Bone marrow (tissue), 2 donors: ENCODE measurements around the gene SMLR1.
A peak's percentile ranks its signal among the peaks of the same experiment; 100 is the strongest.

Experiments
- DNase-seq, 2 donors: peaks; one replicate each; lab custom pipeline; 2025; lab: John Stamatoyannopoulos, UW

The SMLR1 gene

DNA sequence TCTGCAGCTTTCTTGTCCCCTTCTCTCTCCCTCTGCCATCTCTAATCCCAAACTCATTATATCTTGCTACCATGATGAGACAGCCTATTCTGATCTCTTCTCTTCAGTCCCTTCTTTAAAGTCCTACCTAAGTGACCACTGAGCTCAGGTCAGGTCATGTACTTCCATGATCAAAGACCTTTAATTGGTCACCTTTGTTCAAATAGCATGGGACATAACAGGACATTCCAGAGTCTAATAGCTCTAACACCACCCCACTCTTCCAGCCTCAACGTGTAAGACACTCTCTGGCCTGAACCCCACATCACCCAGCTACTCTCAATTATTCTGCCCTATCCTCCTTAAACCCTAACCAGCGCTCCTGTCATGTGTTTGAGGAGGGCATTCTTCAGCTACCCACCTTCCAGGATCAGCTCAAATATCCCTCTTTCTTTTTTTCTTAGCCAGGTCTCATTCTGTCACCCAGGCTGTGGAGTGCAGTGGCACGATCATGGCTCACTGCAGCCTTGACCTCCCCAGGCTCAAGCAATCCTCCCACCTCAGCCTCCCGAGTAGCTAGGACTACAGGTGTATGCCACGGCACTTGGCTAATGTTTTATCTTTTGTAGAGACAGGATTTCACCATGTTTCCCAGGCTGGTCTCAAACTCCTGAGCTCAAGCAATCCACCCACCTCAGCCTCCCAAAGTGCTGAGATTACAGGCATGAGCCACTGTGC is 2.1 kb upstream of the SMLR1 start:
- no peak for DNase-seq

DNA sequence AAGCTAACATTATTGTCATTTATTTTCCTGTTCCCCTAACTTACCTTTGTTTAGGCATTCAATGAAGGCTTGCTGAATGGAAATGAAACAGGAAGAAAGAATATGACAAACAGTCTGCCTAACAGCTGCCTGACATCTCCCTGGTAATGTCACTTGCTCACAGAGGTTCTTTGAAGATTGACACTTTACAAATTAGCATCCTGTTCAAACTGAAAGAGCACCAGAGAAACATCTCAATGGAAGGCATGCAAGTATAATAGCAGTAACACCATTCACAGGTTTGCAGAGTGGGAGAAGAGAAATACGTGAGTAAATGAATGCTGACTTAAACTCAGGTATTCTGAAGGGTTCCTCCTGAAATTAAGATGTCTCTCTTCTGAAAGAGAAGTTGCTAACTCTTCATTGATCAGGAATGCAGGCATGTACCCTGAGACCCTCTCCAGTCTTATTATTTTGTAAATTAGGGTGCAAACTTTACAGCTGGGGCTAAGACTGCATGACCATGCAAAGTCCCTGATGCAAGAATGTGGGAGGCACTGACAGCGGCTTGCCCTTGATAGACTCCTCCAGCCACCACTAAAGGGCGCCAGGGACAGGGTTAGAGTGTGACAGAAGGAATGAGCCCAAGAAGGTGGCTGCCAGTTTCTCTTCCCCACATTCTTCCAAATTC is 1.3 kb upstream of the SMLR1 start:
- DNase-seq: no peak

DNA sequence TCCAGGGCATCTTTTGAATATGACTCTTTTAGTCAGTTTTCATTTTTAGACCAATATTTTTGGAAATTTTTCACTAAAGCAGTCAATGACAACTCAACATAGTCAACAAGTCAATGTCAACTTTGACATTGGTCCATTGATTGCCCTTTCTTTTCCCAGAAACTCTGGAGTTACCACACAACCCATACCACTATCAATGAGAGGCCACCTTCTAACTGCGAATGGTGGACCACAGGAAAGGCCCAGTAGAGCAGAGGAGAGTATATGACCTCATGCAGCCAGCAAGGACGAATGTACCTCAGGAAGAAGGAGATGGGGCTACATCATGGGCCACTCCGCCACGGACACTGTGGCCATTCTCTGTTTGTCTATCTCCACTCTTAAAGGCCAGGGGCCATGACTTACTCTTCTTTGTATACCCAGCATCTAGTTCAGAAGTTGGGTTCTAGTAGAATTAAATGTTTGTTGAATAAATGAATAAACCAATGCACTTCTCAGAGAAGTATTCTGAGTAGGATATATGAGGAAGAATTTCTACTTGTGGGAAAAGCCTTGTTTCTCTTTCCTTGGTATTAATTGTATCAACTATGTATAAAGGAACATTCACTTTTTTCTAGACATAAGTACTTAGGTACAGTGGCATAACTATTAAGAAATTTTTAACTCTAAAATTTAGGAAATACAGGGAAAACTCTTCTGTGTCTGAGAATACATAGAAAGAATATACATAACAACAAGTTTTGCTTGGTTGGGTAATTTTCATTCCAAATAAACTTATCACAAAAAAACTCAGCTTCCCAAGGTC is 562 bp upstream of the SMLR1 start:
- no peak for DNase-seq

DNA sequence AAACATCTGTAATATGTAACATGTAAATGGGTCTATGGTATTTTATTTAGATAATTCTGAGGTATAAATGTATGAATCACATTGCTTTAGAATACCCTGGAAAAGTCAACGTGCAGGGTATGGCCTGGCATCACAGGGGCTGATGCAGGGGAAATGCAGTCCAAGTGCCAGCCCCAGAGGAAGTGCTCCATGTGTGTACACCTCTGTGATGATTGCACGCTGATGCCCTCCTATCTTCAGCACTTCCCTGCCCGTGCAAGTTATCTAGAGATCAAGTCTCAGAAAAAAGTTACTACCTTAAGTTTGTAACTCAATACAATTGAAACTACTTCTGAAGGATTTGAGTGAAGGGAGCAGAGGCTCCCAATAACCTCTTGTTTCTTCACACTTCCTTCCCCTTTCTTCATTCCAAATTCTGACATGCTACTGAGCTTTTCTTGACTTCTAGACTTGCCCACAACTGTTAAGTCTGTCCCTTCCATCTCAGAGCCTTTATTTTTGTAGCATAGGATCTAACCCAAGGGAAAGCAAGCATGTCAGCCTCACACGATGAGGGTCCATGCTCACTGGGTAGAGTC is 2.2 kb downstream of the SMLR1 start:
- DNase-seq: peak in 1 of 2 donors; percentile 36

DNA sequence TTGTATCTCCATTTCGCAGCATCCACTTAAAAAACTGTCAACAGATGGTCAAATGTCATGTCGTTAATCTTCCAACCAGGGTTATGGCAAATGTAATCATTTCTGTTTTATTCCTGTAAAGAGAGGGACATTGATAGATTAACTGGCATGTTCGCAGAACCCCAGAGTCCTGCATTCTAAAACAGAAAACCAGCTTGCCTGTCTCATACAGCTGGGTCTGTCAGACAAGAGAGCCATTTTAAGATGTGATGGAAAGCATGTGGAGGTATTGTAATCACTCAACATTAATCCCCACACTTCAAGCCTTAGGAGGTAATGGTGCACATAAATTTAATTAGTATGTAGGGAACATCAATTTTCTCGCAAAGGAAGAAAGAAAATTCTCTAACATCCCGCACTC is 4.4 kb downstream of the SMLR1 start:
- DNase-seq: no peak

DNA sequence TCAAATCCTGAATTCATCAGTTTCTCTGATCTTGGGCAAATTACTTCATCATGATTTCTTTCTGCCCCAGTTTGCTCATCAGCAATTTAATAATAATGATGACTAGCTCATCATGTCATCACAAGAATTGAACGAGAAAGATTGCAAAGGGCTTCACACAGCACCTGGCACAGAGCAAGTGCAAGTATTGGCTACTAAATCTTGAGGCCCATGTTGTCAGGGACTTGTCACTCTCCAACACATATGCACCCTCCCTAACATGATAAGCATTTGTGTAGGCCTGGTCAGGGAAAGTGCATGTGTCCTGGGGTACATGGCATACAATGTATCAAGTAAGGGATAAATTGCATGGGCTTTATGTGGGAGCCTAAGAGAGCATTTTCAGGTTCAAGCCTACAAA is 6.4 kb downstream of the SMLR1 start:
- DNase-seq: no peak

DNA sequence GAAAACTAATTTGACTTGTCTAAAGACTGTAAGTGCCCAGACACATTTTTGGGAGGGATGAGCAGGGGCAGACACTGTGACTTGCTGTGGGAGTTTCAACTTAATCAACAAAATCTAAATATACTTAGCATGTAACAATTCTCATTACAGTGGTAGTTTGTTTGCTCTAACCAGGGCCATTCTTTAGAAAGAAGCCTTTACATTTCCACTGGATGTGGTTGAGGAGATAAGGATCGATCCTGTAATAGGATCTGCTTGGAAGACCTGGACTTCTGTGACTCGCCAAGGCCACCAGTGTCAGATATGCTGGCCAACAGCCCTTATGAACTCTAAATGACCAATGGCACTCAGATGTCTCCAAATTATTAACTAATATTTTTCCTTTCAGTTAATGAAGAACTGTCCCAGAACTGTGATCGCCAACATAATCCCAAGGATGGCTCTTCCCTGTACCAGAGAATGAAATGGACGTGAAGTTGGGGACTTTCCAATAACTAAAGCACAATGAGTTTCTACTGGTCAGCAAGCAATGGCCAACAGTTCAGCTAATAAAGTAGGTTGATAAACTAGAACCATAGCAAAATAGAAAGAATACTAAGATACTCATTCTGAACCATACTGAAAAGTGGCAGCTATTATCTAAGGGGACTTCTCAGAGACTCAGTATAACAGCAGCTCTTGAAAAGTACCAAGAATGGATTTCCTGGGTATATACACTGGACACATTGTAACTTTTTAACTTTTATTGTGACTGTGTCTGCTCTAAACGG is 7.5 kb downstream of the SMLR1 start:
- no peak for DNase-seq

DNA sequence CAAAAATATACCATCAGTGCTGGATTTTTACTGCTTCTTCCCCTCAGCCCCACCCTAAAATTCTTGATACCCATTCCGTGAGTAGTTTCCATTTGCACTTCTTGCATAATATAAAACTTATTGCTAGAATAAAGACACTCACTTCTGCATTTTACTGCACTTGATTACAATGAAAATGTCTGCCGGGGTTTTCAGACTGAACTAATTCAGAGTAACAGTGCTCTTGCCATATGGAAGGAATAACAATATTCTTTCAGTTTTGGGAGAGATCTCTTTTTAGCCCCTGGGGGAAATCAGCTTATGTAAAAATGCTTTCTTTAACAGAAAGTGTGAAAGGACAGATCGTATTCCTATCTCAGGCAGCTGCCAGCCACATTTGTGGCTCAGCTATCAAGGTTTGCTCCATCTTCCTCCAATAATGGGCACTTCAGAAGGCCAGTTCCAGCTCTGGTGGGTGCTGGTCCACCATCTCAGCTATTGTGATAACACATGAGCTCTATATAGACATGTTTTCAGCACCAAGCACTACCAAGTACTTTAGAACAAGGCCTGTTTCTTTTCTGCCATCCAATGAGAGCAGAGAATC is 8.9 kb downstream of the SMLR1 start:
- DNase-seq: no peak

DNA sequence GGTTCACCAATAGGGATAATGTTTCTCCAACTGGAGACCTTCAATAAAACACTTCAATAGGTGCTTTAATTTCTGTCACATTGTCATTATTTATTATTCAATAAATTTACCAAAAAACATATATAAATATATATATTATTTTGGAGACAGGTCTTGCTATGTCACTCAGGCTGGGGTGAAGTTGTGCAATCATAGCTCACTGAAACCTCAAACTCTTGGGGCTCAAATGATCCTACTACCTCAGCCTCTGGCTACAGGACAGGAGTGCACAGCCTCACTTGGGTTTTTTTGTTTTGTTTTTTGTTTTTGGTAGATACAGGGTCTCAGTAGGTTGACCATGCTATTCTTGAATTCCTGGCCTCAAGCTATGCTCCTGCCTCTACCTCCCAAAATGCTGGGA is 9.9 kb downstream of the SMLR1 start:
- no peak for DNase-seq

DNA sequence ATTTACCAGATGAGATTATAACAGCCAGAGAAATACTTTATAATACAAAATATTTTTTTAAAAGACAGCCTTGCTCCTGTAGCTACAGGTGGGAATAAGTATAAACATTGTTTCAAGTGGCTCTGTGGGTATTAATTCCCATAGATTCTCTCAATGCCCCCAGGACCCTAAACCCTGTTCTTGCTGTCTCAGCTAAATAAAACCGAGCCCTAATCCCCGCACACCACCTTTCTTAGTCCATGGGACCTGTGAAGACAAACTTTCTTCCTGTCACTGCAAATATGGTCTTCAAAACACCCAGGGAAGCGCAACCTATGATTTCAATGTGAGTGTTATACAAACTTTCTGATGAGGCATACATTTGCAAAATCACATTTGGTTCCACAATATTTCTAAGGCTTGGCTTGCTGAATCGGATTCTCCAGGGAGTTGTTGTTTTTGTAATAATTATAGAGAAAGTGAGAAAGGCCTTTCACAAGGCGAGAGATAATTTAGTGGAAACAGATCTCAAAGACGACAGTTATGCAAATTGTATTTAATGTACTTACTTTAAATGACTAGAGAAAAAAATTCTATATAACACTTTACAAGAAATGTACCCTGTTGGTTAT is 11.1 kb downstream of the SMLR1 start:
- no peak for DNase-seq

DNA sequence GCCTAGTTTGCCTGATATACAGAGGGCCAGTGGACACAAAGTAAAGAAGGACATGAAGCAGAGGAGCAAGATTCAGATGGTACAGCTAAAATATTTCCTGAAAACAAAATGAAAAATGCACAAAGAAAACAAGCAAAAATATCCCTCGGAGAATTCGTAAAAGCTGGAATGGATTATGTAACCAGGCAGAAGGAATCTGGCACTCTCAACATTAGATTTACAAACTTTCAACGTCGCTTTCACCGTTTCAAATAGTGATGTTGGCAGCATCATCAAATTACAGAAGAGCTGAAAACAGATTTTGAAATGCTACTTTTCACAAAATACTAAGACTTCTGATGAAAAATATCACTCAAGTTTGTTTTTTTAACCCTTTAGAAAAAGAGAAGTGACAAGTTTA is 11.7 kb downstream of the SMLR1 start:
- DNase-seq: no peak

DNA sequence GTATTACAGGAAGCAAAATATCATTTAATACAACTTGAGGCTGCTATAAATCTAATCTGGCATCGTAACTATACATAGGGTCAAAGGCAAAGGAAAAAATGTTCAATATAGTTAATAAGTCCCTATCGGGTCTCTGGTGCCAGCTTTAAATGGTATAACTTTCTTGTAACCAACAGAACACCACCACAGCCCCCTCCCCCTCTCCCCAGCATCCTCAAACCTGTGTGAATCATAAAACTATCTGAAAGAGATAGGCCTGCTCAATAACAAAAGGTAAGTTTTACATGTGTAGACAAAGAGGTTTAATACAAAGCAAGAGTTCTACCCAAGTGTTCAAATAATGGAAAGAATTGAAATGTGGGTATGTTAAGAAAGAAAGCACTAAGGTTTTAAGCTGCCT is 12.2 kb downstream of the SMLR1 start:
- no peak for DNase-seq

DNA sequence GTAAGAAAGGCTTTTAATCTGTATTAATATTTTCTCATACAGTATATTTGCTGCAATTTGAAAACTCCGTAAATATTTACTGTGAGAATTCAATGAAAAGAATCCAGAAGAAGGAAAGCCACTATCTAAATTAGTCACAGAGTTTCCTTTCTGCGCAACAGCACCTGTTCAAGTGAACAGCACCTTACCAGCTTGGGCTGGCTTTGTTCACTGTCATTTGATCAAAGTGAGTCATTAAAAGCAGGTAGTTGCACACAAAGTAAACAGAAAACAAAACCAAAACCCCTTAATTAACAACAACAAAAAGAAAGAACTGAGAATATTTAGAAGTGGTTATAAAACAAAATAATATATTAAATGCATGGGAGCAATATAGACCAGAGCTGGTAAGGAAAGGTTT is 12.8 kb downstream of the SMLR1 start:
- DNase-seq: no peak

DNA sequence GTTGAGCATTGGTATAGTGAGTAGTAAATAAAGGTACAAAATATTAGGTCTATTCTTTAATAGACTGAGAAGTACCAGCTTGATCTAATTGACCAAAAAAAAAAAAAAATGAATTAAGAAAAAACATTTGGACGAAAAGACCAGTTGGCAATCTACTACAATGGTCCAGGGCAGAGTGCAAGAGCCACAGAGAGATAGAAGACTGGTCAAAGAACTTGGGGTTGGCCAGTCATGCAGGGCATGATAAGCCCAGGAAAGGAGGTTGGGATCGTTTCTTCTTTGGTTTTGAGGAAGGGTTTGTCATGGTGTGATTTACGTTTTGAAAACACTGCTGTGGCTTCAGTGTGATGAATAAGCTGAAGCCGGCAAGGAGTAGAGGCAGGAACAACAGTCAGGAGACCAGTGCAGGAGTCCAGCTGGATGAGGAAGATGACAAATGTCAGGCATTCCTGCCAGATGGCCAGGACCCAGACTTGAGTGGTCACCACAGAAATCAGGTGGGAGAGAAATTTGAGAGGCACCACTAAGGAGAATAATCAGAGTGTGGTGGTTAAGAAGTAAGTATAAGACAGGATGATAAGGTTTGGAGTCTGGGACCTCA is 14.0 kb downstream of the SMLR1 start:
- DNase-seq: no peak

DNA sequence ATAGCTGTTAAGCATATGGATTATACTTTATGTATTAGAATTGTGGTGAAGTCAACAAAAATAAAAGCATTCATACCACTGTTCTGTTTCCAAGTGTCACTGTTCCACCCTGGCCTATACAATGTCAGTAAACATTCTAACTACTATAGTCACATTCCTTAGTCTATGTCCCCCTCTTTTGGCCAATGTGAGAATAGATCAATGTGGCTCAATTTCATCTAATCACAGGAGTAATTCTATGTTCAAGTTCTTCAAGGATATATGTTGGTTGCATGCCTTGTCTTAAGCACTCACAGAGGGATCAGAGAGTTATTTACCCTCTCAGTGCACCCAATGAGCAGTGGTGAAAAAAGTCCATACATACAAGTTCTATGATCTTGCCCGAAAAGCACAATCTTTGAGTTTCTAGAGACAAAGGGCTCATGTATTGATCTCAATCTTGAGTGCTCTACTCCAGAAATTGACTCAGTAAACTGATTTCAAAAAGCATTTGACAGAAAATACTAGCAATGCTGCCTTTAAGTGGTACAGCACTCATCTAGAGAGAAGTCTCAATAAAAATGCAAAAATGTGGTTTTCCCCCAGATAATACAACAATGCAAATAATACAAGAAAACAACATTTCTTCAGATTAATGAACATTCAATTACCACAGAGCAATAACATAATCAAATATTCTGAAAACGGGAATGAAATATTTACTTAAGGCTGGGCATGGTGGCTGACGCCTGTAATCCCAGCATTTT is 16.5 kb downstream of the SMLR1 start:
- DNase-seq: peak in 1 of 2 donors; percentile 36

DNA sequence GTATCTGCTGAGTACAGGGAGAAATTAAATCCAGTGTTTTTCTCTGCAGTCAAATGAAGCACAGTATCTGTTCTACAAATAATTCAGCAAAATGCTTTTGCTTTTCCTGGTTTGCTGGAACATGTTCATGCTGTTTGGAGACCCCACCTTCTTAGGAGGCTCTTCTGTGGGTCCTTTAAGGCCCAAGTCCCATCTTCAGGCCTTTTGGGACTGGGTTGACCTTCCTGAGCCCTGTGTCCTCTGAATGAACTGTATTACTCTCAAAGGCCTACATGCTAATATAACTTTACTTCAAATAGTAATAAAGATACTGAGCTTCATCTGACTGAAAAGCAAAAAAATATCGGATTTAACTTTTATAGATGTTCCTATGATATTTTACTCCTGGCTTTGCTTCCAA is 19.3 kb downstream of the SMLR1 start:
- no peak for DNase-seq

DNA sequence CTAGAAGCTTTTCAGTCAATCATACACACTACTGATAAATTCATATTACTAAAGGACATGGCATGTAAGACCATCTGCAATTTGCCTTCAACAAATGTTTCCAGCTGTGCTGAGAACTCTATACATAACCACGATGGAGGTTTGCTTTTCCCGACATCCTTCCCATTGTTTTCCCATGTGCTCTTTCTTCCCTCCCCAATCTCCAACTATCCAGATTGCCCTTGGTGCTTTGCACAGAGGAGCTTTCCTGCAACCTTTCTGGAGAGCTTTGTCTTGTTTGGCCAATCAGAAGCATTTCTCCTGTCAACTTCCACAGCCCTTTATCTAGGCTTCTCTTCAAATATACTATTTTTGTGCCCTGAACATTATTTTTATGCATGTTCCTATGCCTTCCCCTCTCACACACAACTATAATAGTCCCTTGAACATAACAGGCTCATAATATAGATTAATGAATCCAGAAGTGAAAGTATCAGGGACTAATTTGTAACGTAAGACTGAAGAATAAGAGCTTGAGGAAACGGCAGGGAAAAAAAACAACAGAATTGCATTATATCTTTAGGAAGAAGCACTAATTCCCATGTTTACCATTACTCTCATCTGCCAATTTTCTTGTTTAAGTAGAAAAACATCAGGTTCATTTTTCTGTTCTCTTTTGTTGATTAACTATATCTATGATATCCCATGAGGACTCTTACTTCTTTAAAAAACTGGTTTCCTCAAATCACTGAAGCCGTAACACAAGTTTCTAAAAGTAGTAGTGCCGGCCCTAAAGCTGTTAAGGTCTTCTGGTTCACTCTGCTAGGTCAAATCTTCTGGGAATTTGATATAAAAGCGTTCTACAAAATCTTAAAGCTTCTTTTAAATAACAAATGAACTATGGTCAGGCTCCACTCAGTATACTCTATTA is 20.1 kb downstream of the SMLR1 start:
- no peak for DNase-seq

DNA sequence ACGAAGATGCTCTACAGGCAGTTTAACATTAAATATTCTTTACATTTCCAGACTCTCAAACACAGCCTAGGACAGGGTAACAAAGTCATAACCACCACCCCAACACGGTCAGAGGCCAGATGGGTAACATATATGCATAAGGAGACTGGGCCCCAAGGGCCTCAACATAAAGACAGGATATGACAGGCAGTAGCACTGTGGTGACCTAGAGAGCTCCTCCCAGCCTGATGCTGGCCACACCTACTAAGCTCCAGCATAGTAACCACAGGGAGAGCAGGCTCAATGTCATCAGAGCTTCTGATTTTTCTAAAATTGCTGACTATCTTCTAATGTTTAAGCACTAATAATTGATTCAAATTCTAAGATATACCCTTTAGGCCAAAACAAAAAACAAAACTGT is 21.7 kb downstream of the SMLR1 start:
- DNase-seq: no peak

DNA sequence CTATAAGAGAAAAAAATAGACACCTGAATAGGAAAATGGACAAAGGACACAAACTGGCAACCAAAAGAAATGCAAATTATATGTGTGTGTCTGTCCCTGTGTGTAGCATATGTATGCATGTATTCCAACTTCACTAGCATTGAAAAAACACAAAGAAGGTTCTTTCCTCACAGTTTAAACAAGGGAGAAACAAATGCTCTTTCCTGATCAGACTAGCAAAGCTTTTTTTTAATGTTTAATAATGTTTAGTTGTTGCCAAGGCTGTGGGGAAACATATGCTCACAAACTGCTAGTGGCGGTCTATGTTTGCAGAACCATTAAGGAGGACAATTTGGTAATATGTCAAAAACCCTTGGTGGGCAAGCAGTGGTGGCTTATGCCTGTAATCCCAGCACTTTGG is 22.4 kb downstream of the SMLR1 start:
- no peak for DNase-seq
